SU-DHL-6 (cell line): ENCODE measurements around the gene TAF1C.

Experiments used
- H2AFZ ChIP-seq: fragments of 200-600 bp; sonication (generic); 2 replicates; pipeline ENCODE4 v1.6.1; 2014; ENCODE audit warnings: low read depth, mild to moderate bottlenecking, moderate library complexity, mixed read lengths, antibody characterized with exemption, low read length; ENCODE audit not compliant: severe bottlenecking
- H3F3A ChIP-seq: fragments of 200-600 bp; shearing (Covaris generic); 2 replicates; pipeline ENCODE4 v1.6.0; 2016; ENCODE audit warnings: antibody characterized with exemption, mild to moderate bottlenecking; ENCODE audit not compliant: insufficient read depth
- H3K27ac ChIP-seq: fragments of 200-600 bp; sonication (generic); 2 replicates; pipeline ENCODE4 v1.5.1; 2016; ENCODE audit warnings: low read depth, mild to moderate bottlenecking, low read length, moderate library complexity, mixed read lengths
- H3K27me3 ChIP-seq: fragments of 200-600 bp; sonication (generic), shearing (Covaris generic); 2 replicates; pipeline ENCODE4 v1.6.0; 2014; ENCODE audit warnings: mild to moderate bottlenecking, low read length
- H3K36me3 ChIP-seq: fragments of 200-600 bp; sonication (generic); 2 replicates; pipeline ENCODE4 v1.6.1; 2014; ENCODE audit warnings: mild to moderate bottlenecking, low read length, mixed read lengths
- H3K4me2 ChIP-seq: fragments of 300-600, 200-600 bp; shearing (Covaris generic), sonication (generic); 2 replicates; pipeline ENCODE4 v1.6.0; 2014; ENCODE audit warnings: low read length, low read depth, mild to moderate bottlenecking; ENCODE audit not compliant: poor library complexity, severe bottlenecking
- H3K4me3 ChIP-seq: fragments of 200-600 bp; sonication (generic); 2 replicates; pipeline ENCODE4 v1.5.1; 2014; ENCODE audit warnings: antibody characterized with exemption, low read length, mild to moderate bottlenecking, mixed read lengths; ENCODE audit not compliant: insufficient read depth, poor library complexity, severe bottlenecking
- H3K79me2 ChIP-seq: fragments of 200-600 bp; sonication (generic); 2 replicates; pipeline ENCODE4 v1.6.1; 2014; ENCODE audit warnings: mild to moderate bottlenecking, low read length, moderate library complexity; ENCODE audit not compliant: insufficient read depth
- H3K9ac ChIP-seq: fragments of 200-600 bp; sonication (generic); 2 replicates; pipeline ENCODE4 v1.7.0; 2014; ENCODE audit warnings: mild to moderate bottlenecking, low read length
- H3K9me2 ChIP-seq: fragments of 200-600 bp; sonication (generic); replicated peaks from 2 replicates; pipeline ENCODE4 v1.6.1; 2014; ENCODE audit warnings: low read length; ENCODE audit not compliant: insufficient read depth
- H3K9me3 ChIP-seq: fragments of 200-600 bp; sonication (generic); 2 replicates; pipeline ENCODE4 v1.6.1; 2014; ENCODE audit warnings: low read length, mixed read lengths; ENCODE audit not compliant: insufficient read depth
- H4K20me1 ChIP-seq: fragments of 200-600 bp; sonication (generic); 2 replicates; pipeline ENCODE4 v1.6.1; 2014; ENCODE audit warnings: low read depth, mild to moderate bottlenecking, antibody characterized with exemption, low read length, moderate library complexity, mixed read lengths
- CTCF ChIP-seq: fragments of 200-600 bp; sonication (generic); IDR thresholded peaks from one replicate; pipeline ENCODE4 v1.5.1; 2017; ENCODE audit warnings: antibody characterized with exemption, mild to moderate bottlenecking, low read length, moderate library complexity; ENCODE audit not compliant: insufficient read depth, poor library complexity, severe bottlenecking
- EZH2phosphoT487 ChIP-seq: fragments of 200-600 bp; sonication (generic), shearing (Covaris generic); conservative IDR thresholded peaks from 2 replicates; pipeline ENCODE4 v1.6.1; 2018; ENCODE audit warnings: mild to moderate bottlenecking, antibody characterized with exemption, low read length, moderate library complexity, mixed read lengths

Gene TAF1C

GRCh38 chr16:84232969-84233368 is 46.1 kb upstream of the TAF1C start:
- no peaks in the 10 kb centered on the region for H3K9me3 ChIP-seq
- no peaks in the 10 kb centered on the region for H3K36me3 ChIP-seq
- H4K20me1 ChIP-seq, result no peaks in the 10 kb centered on the region
- H3K79me2 ChIP-seq, result no peaks in the 10 kb centered on the region
- no peak overlapping the region for H3K4me3 ChIP-seq
- no peak overlapping the region for H2AFZ ChIP-seq
- H3F3A ChIP-seq, result no peaks in the 10 kb centered on the region
- H3K27ac ChIP-seq, result no peak overlapping the region
- no peak overlapping the region for H3K9ac ChIP-seq
- H3K9me2 ChIP-seq, result no peaks in the 10 kb centered on the region
- H3K4me2 ChIP-seq, result no peak overlapping the region
- no peaks in the 10 kb centered on the region for H3K27me3 ChIP-seq
- TF ChIP-seq CTCF (no peak), EZH2phosphoT487 (no peak)

- Histone ChIP-seq H4K20me1 (no peaks in the 10 kb centered on the region), H2AFZ (no peak overlapping the region), H3F3A (no peaks in the 10 kb centered on the region)
These were observed 45.2 kb upstream of the TAF1C start for GRCh38 chr16:84232060-84232459.

GRCh38 chr16:84229471-84229870 is 42.6 kb upstream of the TAF1C start:
- TF ChIP-seq EZH2phosphoT487 (no peak), CTCF (no peak)
- no peaks in the 10 kb centered on the region for H4K20me1 ChIP-seq
- H2AFZ ChIP-seq, result no peak overlapping the region
- no peaks in the 10 kb centered on the region for H3K27me3 ChIP-seq
- no peaks in the 10 kb centered on the region for H3K9me3 ChIP-seq
- no peak overlapping the region for H3K4me3 ChIP-seq
- no peak overlapping the region for H3K4me2 ChIP-seq
- H3K9ac ChIP-seq, result no peak overlapping the region
- no peaks in the 10 kb centered on the region for H3K36me3 ChIP-seq
- no peak overlapping the region for H3K27ac ChIP-seq
- H3F3A ChIP-seq, result no peaks in the 10 kb centered on the region
- H3K79me2 ChIP-seq, result no peaks in the 10 kb centered on the region
- no peaks in the 10 kb centered on the region for H3K9me2 ChIP-seq

More at GRCh38 chr16:84232060-84232459, 45.2 kb upstream of the TAF1C start:
- Histone ChIP-seq H3K27ac (no peak overlapping the region), H3K9ac (no peak overlapping the region), H3K4me2 (no peak overlapping the region), H3K36me3 (no peaks in the 10 kb centered on the region), H3K79me2 (no peaks in the 10 kb centered on the region), H3K4me3 (no peak overlapping the region), H3K9me2 (no peaks in the 10 kb centered on the region), H3K27me3 (no peaks in the 10 kb centered on the region), H3K9me3 (no peaks in the 10 kb centered on the region)
- TF ChIP-seq CTCF (no peak), EZH2phosphoT487 (no peak)
